Measurements from ENCODE around the gene AIP. TPM values are rescaled to one million over a fixed set of nuclear protein-coding genes. Genes with fewer than 3 reads are reported as not detected.
"Not testable (repeated sequence)": the region's sequence is repeated elsewhere in the genome, so short reads cannot be mapped to it uniquely, and the experiment has no call there.

Gene AIP
- total RNA-seq, 1 donor from 2014 or later = 45.9 TPM

- no peaks in the 10 kb centered on the region for H3K27me3 ChIP-seq (ENCODE audit: control insufficient read depth, insufficient read depth, low read length)
Observed at GRCh38 chr11:67484847-67485311, 2.1 kb downstream of the AIP start.

GRCh38 chr11:67485873-67486361 is 3.1 kb downstream of the AIP start:
- H3K36me3 ChIP-seq (ENCODE audit: control insufficient read depth, insufficient read depth, low read length); DNase-seq (ENCODE audit: low read depth); H3K4me3 ChIP-seq (ENCODE audit: low read depth, low read length); H3K27me3 ChIP-seq (ENCODE audit: control insufficient read depth, insufficient read depth, low read length): not testable (repeated sequence)

More at GRCh38 chr11:67484847-67485311, 2.1 kb downstream of the AIP start:
- Histone ChIP-seq H3K4me3 (ENCODE audit: low read depth, low read length) (no peak overlapping the region), H3K36me3 (ENCODE audit: control insufficient read depth, insufficient read depth, low read length) (peaks cover under 1% of the 10 kb centered on the region)
- TF ChIP-seq CTCF (IDR thresholded peaks at IDR 0.05; ENCODE audit: insufficient read depth, low read length, poor library complexity, severe bottlenecking) = no peak
- DNase-seq (ENCODE audit: low read depth) = no peak

- no peak for DNase-seq (ENCODE audit: low read depth)
- no peak overlapping the region for H3K4me3 ChIP-seq (ENCODE audit: low read depth, low read length)
- H3K36me3 ChIP-seq (ENCODE audit: control insufficient read depth, insufficient read depth, low read length) = peaks cover 2% of the 10 kb centered on the region
- no peak for TF ChIP-seq CTCF (IDR thresholded peaks at IDR 0.05; ENCODE audit: insufficient read depth, low read length, poor library complexity, severe bottlenecking)
- H3K27me3 ChIP-seq (ENCODE audit: control insufficient read depth, insufficient read depth, low read length) = no peaks in the 10 kb centered on the region
Observed at GRCh38 chr11:67486481-67487195, 3.8 kb downstream of the AIP start.

- no peaks in the 10 kb centered on the region for H3K27me3 ChIP-seq (ENCODE audit: control insufficient read depth, insufficient read depth, low read length)
- no peak overlapping the region for H3K4me3 ChIP-seq (ENCODE audit: low read depth, low read length)
- TF ChIP-seq CTCF (IDR thresholded peaks at IDR 0.05; ENCODE audit: insufficient read depth, low read length, poor library complexity, severe bottlenecking) = no peak
- no peak for DNase-seq (ENCODE audit: low read depth)
- peaks cover 5% of the 10 kb centered on the region for H3K36me3 ChIP-seq (ENCODE audit: control insufficient read depth, insufficient read depth, low read length)
Observed at GRCh38 chr11:67489203-67489884, 6.5 kb downstream of the AIP start.

GRCh38 chr11:67489885-67490726 is 7.3 kb downstream of the AIP start:
- peaks cover 5% of the 10 kb centered on the region for H3K36me3 ChIP-seq (ENCODE audit: control insufficient read depth, insufficient read depth, low read length)
- DNase-seq (ENCODE audit: low read depth) = no peak
- H3K27me3 ChIP-seq (ENCODE audit: control insufficient read depth, insufficient read depth, low read length) = no peaks in the 10 kb centered on the region
- TF ChIP-seq CTCF (IDR thresholded peaks at IDR 0.05; ENCODE audit: insufficient read depth, low read length, poor library complexity, severe bottlenecking) = no peak
- H3K4me3 ChIP-seq (ENCODE audit: low read depth, low read length) = no peak overlapping the region

GRCh38 chr11:67490727-67491065 is 7.9 kb downstream of the AIP start:
- no peaks in the 10 kb centered on the region for H3K27me3 ChIP-seq (ENCODE audit: control insufficient read depth, insufficient read depth, low read length)
- no peak overlapping the region for H3K4me3 ChIP-seq (ENCODE audit: low read depth, low read length)
- peaks cover 5% of the 10 kb centered on the region for H3K36me3 ChIP-seq (ENCODE audit: control insufficient read depth, insufficient read depth, low read length)
- no peak for TF ChIP-seq CTCF (IDR thresholded peaks at IDR 0.05; ENCODE audit: insufficient read depth, low read length, poor library complexity, severe bottlenecking)
- DNase-seq (ENCODE audit: low read depth) = no peak

Measured in kidney epithelial cell (primary cell).